Measurements from ENCODE around the gene RBM33. TPM values are rescaled to one million over a fixed set of nuclear protein-coding genes. Genes with fewer than 3 reads are reported as not detected.

The RBM33 gene
- polyA plus RNA-seq, 1 donor (not counting 4 experiments of a cell fraction or from before 2014, with no cell fraction given), result 8.9 TPM

DNA sequence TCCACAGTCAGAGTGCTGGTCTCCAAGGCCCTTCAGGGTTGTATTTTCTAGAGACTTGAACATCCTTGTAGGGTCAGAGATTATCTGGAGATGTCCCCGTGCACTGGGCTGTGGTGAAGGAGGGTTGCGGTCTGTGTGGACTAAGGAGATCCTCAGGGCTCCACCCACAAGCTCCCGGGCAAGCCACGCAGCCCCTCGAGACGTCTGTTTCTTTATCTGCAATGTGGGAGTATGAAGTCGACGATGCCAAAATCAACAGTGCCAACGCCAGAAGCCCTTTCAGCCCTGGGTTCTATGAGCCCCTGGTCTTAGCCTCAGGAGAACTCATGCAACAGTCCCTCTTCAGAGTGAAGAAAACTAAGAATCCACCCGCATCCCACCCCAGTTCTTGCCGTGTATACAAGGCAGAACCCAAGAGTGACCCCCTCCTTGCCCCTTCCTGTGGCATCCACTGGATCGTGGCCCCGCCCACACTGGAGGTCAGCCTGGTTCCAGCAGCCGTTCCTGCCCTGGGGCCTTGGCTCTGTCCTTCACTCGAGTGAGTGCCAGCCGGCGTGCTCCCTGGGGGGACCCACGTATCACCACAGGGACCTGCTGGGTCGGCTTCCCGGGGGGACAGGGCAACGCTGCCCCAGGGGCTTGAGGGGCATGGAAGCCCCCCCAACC lies 173.8 kb downstream of the RBM33 start:
- Histone ChIP-seq H3K9ac (ENCODE audit: control insufficient read depth, extremely low read depth, insufficient read depth, low read length) (no peak overlapping the region), H3K4me1 (ENCODE audit: control insufficient read depth, extremely low read depth, insufficient read depth, low read length) (no peaks in the 10 kb centered on the region), H3K36me3 (ENCODE audit: control insufficient read depth in 2 of 2, extremely low read depth in 1 of 2, insufficient read depth in 2 of 2, low read length in 2 of 2) (no peaks in the 10 kb centered on the region), H3K27me3 (ENCODE audit: control insufficient read depth, extremely low read depth, insufficient read depth, low read length) (peaks cover 16% of the 10 kb centered on the region), H3K27ac (ENCODE audit: control insufficient read depth, insufficient read depth, low read length) (no peak overlapping the region), H3K4me2 (ENCODE audit: control insufficient read depth, extremely low read depth, insufficient read depth, low read depth, low read length) (no peak overlapping the region), H2AFZ (ENCODE audit: control insufficient read depth, low read length) (no peak overlapping the region), H3K4me3 (ENCODE audit: control insufficient read depth in 2 of 3, extremely low read depth in 1 of 3, insufficient read depth in 2 of 3, low read depth in 1 of 3, low read length in 3 of 3) (no peak overlapping the region), H4K20me1 (ENCODE audit: control insufficient read depth, extremely low read depth, insufficient read depth, low read length) (no peaks in the 10 kb centered on the region), H3K9me3 (ENCODE audit: control insufficient read depth, low read depth, low read length) (no peaks in the 10 kb centered on the region), H3K9me1 (ENCODE audit: control insufficient read depth, extremely low read depth, insufficient read depth, low read length) (no peaks in the 10 kb centered on the region), H3K79me2 (ENCODE audit: control insufficient read depth, insufficient read depth, low read length) (no peaks in the 10 kb centered on the region)
- TF ChIP-seq EZH2 (IDR thresholded peaks at IDR 0.05; ENCODE audit: low read length), result no peak
- TF ChIP-seq, protein P1, sequence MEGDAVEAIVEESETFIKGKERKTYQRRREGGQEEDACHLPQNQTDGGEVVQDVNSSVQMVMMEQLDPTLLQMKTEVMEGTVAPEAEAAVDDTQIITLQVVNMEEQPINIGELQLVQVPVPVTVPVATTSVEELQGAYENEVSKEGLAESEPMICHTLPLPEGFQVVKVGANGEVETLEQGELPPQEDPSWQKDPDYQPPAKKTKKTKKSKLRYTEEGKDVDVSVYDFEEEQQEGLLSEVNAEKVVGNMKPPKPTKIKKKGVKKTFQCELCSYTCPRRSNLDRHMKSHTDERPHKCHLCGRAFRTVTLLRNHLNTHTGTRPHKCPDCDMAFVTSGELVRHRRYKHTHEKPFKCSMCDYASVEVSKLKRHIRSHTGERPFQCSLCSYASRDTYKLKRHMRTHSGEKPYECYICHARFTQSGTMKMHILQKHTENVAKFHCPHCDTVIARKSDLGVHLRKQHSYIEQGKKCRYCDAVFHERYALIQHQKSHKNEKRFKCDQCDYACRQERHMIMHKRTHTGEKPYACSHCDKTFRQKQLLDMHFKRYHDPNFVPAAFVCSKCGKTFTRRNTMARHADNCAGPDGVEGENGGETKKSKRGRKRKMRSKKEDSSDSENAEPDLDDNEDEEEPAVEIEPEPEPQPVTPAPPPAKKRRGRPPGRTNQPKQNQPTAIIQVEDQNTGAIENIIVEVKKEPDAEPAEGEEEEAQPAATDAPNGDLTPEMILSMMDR (optimal IDR thresholded peaks at IDR 0.05 in 1 of 3, IDR thresholded peaks at IDR 0.05 in 1 of 3, conservative IDR thresholded peaks at IDR 0.05 in 1 of 3; ENCODE audit: extremely low read depth in 1 of 3, insufficient read depth in 2 of 3, low read length in 3 of 3), result no peak
- FAIRE-seq, result no peak
- DNase-seq (ENCODE audit: low read depth, low spot score), result no peak
- dilution Hi-C loops (cut with MboI; ENCODE audit: extremely low pct_ligation_motif_present, low sequenced_read_pairs), result loop anchor here (25.0 kb wide), 1 partner anchor 869 kb away; no protein-coding TSS in a partner anchor

- Histone ChIP-seq H3K27me3 (ENCODE audit: control insufficient read depth, extremely low read depth, insufficient read depth, low read length) (peaks cover 11% of the 10 kb centered on the region), H3K36me3 (ENCODE audit: control insufficient read depth in 2 of 2, extremely low read depth in 1 of 2, insufficient read depth in 2 of 2, low read length in 2 of 2) (no peaks in the 10 kb centered on the region), H3K4me3 (ENCODE audit: control insufficient read depth in 2 of 3, extremely low read depth in 1 of 3, insufficient read depth in 2 of 3, low read depth in 1 of 3, low read length in 3 of 3) (no peak overlapping the region), H3K27ac (ENCODE audit: control insufficient read depth, insufficient read depth, low read length) (no peak overlapping the region), H3K9me1 (ENCODE audit: control insufficient read depth, extremely low read depth, insufficient read depth, low read length) (no peaks in the 10 kb centered on the region), H3K9me3 (ENCODE audit: control insufficient read depth, low read depth, low read length) (no peaks in the 10 kb centered on the region), H2AFZ (ENCODE audit: control insufficient read depth, low read length) (no peak overlapping the region), H4K20me1 (ENCODE audit: control insufficient read depth, extremely low read depth, insufficient read depth, low read length) (no peaks in the 10 kb centered on the region), H3K4me2 (ENCODE audit: control insufficient read depth, extremely low read depth, insufficient read depth, low read depth, low read length) (no peak overlapping the region), H3K4me1 (ENCODE audit: control insufficient read depth, extremely low read depth, insufficient read depth, low read length) (no peaks in the 10 kb centered on the region), H3K79me2 (ENCODE audit: control insufficient read depth, insufficient read depth, low read length) (no peaks in the 10 kb centered on the region), H3K9ac (ENCODE audit: control insufficient read depth, extremely low read depth, insufficient read depth, low read length) (no peak overlapping the region)
- dilution Hi-C loops (cut with MboI; ENCODE audit: extremely low pct_ligation_motif_present, low sequenced_read_pairs), result loop anchor here (25.0 kb wide), 1 partner anchor 869 kb away; no protein-coding TSS in a partner anchor
- TF ChIP-seq, protein P1 (optimal IDR thresholded peaks at IDR 0.05 in 1 of 3, IDR thresholded peaks at IDR 0.05 in 1 of 3, conservative IDR thresholded peaks at IDR 0.05 in 1 of 3; ENCODE audit: extremely low read depth in 1 of 3, insufficient read depth in 2 of 3, low read length in 3 of 3), result no peak
- no peak for TF ChIP-seq EZH2 (IDR thresholded peaks at IDR 0.05; ENCODE audit: low read length)
- no peak for DNase-seq (ENCODE audit: low read depth, low spot score)
- FAIRE-seq, result no peak
Measured at GRCh38 chr7:155818820-155819168, 174.3 kb downstream of the RBM33 start.
